Activated CD4-positive, alpha-beta T cell treated with anti-CD3 and anti-CD28 coated beads, Interleukin-2, Interleukin-6, amounts not matched to agents 100 ng/mL and 50 ng/mL, durations not matched to agents 16 hours and 8 hours (primary cell): ENCODE measurements around the gene LOC128125822.
A peak's percentile ranks its signal among the peaks of the same experiment; 100 is the strongest.

Source experiments
- DNase-seq: peaks from one replicate; pipeline ENCODE4 v3.0.0-alpha.2; 2020

LOC128125822 gene

DNA sequence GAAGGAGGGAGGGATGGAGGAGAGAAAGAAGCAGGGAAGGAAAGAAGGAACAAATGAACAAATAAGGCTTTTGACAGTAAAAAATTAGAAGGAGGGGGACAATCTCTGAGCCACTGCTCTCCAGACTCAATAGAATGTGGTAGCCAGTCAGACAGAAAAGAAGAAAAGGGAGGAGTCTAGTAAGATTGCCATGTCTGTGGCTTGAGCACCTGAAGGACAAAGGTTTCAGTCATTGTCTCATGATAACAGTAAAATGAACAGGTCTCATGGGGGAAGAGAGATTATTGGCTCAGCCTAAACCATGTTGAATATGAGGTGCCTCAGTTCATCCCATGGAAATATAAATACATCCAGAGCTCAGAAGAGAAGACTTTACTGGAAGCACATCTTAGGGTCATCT, 14.0 kb upstream of the LOC128125822 start:
- no peak for DNase-seq

DNA sequence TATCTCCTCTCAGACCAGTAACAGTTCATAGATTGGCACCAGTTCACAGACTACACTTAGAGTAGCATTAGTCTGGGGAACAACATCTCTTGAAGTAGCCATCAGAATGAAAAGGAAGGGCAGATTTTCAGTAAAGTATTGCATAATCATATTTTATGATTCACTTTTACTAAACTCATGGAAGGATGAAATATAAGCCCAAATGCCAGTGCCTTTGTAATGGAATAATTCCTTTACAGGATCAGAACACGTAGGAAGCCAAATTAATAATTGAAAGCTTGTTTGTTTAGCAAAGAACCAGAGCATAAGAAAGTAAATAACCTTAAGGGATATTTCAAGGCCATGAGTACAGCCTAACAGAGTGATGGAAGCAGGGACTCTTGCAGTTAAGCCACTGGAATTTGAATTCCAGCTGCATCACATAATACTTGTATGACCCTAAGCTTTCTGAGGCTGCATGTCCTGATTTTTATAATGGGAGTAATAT, 11.4 kb upstream of the LOC128125822 start:
- DNase-seq, result no peak

DNA sequence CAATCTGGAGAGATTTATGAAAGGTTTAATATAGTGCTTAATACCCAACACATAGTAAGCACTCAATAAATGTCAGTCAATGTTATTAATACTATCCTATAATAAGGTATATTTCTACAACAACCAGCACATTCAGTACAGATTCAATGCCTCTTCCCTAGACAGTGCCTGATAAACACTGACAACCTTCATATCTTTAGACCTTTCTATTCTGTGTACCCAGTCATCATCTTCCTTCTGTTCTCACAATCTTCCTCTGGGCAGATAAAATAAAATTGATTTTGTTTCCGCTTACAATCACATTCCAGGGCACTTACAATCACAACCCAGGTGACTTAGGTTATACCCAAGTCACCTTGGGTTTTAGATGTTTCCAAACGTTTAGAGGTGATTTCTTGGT, 11.0 kb upstream of the LOC128125822 start:
- no peak for DNase-seq

DNA sequence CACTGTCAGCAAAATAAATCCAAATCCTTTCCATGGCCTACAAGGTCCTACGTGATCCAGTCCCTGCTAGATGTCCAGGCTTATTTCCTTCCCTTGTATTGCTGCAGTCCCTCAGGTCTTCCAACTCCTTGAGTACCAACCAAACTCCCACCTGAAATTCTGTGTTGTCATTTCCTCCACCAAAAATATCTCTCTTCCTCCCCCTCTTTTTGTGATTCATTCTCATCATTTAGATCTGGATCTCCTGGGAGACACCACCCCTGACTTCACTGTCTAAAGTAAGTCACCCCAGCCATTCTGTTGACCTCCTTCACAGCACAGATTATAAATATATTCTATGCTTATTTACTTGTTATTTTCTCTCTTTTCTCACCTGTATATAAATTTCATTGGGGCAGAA, 9.0 kb upstream of the LOC128125822 start:
- no peak for DNase-seq

DNA sequence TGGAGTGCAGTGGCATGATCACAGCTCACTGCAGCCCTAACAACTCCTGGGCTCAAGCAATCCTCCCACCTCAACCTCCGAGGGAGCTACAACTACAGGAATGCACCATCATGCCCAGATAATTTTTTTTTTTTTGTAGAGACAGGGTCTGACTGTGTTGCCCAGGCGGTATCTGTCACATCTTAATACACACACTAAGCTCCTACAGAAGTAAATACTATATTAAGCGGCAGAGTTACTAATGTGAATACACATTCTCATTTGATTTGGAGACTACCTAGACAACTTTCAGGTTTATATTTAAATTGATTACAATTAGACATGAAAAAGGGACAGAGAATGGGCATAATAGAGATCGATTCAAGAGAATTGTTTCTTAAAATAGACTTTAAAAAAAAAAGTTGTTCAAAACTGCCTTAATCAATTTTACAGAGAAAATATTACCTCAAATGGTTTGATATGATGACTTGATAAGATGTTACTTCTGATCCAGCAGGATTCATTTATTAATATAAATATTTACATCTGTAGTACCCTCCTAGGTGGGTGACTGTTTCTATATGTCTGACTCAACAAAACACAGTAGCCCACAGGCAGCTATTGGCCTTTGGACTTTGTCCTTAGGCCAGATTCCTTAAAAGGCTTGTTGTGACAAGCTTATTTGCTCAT, 7.1 kb upstream of the LOC128125822 start:
- no peak for DNase-seq

DNA sequence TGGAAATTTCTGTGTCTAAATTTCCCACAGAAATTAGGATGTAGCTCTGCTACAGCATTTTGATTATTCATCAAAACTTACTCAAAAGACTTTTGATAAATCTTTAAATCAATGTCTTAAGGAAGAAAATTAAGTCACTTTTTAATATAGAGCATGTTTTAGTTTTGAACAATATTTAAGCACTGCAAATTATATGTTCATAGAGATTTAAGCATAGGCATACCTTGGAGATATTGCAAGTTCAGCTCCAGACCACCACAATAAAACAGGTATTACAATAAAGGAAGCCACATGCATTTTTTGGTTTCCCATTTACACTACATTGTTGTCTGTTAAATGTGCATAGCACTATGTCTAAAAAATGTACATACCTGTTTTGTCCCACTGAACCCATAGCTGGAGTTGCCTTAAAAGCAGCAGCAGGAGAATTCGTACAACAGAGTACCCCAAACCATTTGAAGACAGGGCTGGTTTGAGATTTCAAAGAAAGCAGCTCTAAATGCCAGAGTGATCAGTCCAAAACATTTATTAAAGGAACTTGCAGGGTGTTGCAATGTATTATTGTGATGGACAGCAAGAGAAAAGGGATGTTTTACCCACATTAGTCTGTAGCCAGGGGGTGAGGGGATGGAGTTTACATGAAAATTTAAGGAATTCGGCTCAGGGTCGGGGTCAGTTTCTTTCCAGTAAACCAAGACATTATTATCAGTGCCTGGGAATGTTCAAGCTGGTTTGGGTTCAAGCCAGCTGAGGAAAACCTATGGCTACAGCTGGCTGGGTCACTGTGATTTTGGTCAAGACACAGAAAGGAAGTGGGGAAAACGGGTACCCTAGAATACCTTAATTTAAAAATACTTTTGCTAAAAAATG, 6.3 kb upstream of the LOC128125822 start:
- no peak for DNase-seq

DNA sequence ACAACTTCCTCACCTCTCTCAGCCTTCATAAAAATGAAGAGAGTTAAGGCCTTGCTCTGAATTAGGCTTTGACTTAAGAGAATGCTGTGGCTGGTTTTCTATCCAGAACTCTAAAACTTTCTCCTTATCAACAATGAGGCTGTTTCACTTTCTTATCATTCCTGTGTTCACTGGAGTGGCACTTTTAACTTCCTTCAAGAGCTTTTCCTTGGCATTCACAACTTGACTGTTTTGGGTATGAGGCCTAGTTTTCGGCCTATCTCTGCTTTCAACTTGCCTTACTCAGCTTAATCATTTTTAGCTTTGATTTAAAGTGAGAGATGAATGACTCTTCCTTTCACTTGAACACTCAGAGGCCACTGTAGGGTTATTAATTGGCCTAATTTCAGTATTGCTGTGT, 4.3 kb upstream of the LOC128125822 start:
- DNase-seq, result no peak

DNA sequence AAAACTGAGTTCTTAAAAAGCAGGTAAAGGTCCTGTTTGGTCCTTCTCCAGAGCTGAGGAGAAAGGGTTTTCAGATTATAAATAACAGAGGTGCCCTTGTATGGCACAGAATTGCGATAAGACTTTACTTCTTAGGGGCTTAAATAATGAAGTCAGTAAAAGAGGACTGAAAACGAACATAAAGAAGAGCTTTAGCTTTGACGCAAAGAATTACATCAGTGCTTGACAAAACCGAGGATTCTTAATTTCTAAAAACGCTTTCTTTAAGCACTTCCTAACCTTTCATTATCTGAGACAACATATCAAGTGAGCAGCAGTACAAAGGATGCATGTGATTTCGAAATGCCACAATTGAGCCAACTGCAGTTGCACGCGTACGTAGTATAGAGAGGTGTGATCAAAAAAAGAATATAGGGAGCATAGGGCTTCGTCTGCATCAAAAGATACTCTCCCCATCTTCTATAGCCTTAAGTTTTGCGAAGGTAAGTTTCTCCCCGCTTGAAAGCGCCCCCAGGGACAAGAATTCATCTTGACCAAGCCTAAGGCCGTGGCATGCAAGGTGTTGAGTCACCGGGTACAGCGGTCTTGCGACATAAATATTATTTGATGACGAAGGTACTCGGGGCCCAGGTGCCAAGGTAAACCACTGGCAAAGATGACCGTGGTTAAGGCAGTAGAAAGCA, 778 bp upstream of the LOC128125822 start:
- DNase-seq, result peak; percentile 51

DNA sequence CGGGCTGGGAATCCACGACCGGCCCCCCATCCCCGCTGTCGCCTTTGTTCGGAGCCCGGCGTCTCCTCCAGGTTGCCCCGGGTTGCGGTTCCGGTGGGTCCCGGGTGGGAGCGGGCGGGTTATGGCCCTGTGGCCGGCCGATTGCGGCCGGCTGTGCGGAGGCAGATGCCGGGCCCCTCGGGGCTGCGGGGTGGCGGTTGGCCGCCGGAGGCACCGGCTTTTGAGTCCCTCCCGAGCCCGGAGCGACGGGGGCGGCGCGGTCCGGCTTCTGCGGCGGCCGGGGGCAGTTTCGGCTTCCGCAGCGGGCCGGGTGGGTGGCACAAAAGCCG, 431 bp downstream of the LOC128125822 start:
- DNase-seq, result no peak

DNA sequence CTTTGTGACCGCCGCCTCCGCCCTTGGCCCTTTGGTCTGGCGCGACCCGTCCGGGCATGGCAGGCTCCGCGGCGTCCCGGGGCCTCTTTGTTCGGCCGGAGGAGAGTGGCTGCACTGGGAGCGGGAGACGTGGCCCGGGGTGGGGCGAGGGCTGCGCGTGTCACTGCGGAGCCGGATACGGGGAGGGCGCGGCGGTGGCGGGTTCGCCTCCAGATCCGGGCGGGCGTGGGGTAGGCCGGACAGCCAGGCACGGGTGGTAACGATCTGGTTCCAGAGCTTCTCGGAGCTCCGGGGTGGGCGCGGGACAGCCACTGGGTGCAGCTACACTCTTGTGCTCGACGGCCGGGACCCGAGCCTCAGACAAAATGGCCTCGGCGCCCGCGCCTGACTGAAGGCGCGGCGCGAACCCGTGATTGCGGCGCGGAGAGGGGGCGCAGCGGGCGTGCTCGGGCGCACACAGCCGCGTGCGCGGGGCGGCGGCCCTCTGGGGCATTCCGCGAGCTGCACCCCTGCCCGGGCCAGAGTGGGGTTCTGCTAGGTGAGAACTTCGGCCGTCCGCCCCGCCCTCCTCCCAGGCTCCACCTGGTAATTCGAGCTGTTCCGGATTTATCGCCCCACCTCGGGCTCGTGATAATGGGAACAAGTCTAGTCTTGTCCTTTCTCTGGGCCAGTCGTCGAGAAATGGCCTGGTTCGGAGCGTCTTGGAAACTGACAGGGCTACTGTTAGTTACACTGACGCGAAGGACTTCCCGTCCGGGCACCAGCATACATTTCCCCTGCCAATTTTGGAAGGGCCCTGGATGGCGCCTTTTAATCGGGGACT, 1.0 kb downstream of the LOC128125822 start:
- peak; percentile 75 for DNase-seq

DNA sequence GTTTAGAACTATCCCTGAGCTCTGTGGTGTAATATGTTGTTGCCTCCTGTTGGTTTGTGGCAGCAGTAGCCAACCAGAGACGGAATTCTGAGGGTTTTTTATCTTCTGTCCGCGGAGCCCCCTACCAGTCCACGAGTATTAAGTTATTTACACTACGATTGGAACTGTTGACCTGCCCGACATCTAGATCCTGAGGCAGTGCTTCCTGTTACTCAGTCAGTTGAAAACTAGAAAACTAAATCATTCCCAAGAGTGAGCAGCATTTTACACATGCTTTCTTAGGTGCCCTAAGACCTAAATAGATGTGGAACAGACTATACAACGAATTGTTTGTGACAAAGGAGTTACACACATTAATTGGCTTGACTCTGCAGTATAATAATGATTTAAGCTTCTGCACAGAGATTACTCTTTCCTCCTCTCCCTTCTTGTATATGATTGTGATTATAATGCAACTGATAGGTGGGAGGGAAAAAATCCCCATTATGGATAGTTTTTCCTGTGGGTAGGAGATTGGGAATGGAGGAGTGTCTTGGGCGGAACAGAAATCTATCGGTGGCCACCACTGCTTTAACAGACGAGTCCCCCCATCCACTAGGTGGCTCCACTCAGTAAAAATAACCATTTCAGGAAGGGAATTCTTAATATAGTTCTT, 1.7 kb downstream of the LOC128125822 start:
- DNase-seq, result peak; percentile 70

DNA sequence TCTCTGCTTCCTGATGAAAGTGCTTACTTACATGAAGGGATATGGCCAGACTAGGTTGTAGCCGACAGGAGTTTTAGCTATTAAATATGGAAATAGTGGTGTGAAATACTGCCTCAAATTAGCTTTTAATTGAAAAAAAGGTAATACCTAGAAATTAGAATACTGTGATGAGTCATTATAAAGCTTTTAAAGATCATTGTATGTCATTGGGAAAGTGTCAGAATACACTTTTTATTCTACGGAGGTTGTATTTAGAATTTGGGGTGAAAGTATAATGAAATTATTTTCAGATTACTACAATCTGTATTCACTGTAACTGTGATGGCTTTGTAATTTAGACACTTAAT, 2.2 kb downstream of the LOC128125822 start:
- no peak for DNase-seq

DNA sequence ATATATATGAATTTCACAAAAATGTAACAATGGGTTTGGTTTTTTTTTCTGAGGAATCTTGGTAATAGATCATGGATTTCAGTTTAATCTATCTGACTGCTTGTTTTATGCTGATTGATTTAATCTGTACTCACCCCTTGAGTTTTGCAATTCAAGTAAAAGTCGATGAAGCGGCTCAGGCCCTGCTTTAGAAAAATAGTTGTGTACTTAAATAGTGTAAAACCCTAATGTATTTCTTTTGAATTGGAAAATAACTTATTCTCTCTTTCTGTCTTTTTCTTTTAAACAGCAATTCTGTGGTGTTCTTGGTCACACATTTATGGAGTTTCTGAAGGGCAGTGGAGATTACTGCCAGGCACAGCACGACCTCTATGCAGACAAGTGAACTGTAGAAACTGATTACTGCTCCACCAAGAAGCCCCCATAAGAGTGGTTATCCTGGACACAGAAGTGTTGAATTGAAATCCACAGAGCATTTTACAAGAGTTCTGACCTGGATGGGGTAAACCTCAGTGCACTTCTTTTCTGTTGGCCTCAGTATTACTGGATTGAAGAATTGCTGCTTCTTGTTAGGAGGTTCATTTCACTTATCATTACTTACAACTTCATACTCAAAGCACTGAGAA, 4.0 kb downstream of the LOC128125822 start:
- no peak for DNase-seq

DNA sequence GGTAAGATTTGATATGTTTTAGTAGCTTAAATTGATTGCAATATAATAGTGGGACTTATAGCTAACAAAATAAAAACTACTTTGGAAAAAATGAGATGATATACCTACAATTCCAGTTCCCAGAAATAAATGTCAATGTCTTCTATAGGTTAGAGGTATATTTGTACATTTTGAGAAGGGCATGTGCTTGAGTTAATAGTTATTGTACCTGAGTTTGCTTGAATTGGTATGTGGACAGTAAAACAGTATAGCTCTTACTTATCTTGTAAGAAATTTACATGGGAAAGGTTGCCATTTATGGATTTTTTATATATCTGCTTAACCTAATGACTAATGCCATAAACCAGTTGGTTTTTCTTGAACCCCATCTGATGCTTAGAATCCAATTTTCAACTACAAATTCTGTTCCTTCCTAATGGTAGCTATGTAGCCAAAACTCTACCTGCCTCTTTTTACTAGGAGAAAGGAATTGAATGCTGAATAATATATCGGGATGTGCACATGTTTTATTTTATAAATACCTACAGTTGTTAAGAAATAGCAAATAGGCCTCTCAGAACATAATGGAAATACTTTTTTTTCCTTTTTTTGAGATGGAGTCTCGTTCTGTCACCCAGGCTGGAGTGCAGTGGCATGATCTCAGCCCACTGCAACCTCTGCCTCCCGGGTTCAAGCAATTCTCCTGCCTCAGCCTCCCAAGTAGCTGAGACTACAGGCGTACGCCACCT, 4.9 kb downstream of the LOC128125822 start:
- no peak for DNase-seq

DNA sequence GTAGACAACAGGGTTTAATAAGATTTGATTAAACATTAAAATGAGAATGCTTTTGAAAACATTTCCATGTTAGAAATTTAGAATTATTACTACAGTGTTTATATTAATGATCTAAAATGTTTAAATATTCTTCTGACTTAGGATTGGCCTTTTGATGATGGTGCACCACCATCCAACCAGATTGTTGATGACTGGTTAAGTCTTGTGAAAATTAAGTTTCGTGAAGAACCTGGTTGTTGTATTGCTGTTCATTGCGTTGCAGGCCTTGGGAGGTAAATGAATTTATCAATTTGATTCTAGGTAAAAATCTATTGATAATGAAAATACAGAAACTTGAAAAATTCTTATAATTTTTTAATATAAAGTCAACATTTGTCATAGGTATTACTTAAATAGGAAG, 6.5 kb downstream of the LOC128125822 start:
- DNase-seq, result no peak

DNA sequence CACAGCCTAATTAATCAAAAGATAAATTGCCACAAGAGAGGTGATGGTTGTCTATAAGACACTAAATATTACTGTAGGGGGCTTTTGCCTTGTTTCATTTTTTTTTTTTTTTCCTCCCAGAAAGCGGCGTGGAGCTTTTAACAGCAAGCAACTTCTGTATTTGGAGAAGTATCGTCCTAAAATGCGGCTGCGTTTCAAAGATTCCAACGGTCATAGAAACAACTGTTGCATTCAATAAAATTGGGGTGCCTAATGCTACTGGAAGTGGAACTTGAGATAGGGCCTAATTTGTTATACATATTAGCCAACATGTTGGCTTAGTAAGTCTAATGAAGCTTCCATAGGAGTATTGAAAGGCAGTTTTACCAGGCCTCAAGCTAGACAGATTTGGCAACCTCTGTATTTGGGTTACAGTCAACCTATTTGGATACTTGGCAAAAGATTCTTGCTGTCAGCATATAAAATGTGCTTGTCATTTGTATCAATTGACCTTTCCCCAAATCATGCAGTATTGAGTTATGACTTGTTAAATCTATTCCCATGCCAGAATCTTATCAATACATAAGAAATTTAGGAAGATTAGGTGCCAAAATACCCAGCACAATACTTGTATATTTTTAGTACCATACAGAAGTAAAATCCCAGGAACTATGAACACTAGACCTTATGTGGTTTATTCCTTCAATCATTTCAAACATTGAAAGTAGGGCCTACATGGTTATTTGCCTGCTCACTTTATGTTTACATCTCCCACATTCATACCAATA, 7.8 kb downstream of the LOC128125822 start:
- no peak for DNase-seq

DNA sequence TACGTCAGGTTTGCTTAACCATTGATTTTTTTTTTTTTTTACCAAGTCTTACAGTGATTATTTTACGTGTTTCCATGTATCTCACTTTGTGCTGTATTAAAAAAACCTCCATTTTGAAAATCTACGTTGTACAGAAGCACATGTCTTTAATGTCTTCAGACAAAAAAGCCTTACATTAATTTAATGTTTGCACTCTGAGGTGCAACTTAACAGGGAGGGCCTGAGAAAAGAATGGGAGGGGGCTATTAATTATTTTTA, 8.4 kb downstream of the LOC128125822 start:
- DNase-seq, result no peak

DNA sequence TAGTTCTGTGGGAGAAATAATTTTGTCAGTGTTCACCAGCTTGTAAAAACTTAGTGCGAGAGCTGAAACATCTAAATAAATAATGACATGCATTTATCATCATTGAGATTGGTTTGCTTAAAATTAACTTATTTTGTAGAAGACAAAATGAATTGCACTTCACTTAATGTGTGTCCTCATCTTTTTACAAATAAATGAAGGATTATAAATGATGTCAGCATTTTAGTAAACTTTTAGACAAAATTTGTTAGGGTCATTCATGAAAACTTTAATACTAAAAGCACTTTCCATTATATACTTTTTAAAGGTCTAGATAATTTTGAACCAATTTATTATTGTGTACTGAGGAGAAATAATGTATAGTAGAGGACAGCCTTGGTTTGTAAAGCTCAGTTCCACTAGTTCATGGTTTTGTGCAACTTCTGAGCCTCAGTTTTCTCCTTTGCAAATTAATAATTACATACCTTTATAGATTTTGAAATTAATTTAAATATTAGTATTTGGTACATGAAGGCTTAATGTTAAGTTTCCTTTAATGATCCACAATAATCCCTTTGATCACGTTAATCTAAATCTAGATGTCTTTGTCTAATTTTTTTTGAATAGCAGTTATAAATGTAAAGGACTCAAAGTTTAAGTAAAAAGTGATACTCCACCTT, 9.2 kb downstream of the LOC128125822 start:
- DNase-seq, result no peak

DNA sequence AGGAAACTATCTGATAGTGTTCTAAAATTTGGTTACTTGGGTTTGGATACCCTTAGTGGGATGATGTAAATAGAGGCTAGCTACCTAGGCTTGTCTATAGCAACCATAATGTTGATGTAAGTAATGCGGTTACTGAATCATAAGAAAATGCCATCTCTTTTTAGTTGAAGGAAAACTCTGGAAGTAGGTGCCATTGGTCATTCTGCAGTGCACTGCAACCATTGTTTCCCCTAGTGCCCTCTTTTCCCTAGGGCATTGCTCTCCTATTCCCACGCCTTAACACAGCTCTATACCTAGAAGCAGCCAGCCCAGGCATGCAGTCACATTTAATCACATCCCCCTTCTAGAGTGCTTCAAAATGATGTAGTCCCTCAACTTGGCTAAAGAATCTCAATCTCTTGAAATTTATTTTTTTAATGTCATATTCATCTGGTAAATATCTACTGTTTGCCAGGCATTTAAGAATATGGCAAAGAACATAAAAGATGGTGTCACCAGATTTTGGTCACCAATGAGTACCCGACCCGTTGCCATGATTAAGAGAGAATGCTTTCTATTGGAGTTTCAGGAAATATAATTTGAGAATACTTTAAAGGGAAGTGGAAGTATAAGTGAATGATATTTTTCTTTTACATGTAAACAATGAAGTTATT, 10.4 kb downstream of the LOC128125822 start:
- DNase-seq, result no peak

DNA sequence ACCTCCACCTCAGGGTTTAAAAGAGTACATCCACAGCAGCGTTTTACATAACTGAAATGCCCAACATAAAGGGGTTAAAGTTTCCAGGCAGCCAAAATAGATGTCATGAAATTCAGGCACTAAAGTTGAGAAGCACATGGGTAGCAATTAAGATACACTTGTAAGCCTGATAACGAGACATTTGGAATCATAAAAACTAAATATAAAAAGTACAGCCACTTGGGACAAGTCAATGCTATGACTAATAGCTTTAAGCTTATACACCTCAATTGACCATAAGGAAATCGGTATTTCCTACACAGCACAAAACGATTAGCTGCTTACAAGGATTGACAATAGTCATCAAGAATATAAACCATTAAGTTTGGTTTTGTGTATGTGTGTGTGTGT, 11.8 kb downstream of the LOC128125822 start:
- DNase-seq, result no peak
